ENCODE measurements around the gene SMC6.

- no peak for TF ChIP-seq POLR2A (IDR thresholded peaks at IDR 0.05)
- no peak for TF ChIP-seq CTCF (IDR thresholded peaks at IDR 0.05)
- no peak for TF ChIP-seq POLR2AphosphoS5 (IDR thresholded peaks at IDR 0.05)
These were observed 80.9 kb downstream of the SMC6 start for GRCh38 chr2:17672583-17673317.

Measured in prostate gland (tissue), 2 donors.